GM12872 (cell line): ENCODE data around the gene TRAPPC11.

ENCODE experiments used
- TF ChIP-seq, protein P1 (sequence below): IDR thresholded peaks from 3 replicates; pipeline ENCODE4 v1.5.1; 2011; ENCODE audit warnings: low read depth, mild to moderate bottlenecking, low read length, moderate library complexity; ENCODE audit not compliant: insufficient read depth

The TRAPPC11 gene

DNA sequence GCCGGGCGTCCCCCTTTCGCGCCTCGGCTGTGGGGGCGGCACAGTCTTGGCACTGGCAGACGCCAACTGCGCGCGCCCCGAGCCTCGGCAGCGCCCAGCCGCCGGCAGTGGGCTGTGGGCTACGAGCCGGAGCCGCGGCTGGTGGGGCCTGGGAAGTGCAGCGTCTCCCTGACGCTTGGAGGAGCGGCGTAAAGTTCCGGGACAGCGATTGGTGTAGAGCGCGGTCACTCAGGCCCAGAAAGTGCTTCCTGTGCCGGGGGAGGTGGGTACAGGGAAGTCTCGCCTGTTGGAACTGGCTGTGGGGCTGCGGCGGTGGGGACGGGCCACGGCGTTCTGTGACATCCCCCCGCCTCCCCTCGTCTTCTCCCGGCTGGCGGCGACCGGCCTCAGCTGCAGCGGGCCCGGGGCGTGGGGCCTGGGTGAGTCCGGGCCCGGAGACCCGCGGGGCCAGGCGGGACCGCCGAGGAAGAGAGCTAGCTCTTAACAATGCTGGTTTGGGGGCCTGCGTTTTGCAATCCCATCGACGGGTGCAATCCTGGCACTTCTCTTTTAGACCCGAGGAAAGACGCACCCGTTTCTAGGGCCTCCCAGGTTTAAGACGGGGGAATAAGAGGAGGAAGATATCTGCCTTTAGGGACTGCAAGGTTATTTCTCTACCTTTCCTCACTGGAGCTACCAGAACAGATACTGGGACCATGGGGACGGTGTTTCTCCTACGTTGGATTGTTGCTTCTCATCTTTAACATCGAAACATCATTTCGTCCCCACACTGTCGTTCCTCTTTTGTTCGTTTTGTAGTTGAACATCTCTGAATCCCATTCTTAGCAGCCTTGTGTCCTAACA lies at the start of gene TRAPPC11, which contains the start of gene RWDD4:
TRAPPC11 (plus strand) TSS at position 265 of the 843 bp plus-strand sequence. CDS start 4,575 bp downstream, outside the sequence.
RWDD4 (minus strand) TSS at position 157 of the 843 bp plus-strand sequence. CDS start 233 bp downstream, outside the sequence.
- TF ChIP-seq, protein P1, sequence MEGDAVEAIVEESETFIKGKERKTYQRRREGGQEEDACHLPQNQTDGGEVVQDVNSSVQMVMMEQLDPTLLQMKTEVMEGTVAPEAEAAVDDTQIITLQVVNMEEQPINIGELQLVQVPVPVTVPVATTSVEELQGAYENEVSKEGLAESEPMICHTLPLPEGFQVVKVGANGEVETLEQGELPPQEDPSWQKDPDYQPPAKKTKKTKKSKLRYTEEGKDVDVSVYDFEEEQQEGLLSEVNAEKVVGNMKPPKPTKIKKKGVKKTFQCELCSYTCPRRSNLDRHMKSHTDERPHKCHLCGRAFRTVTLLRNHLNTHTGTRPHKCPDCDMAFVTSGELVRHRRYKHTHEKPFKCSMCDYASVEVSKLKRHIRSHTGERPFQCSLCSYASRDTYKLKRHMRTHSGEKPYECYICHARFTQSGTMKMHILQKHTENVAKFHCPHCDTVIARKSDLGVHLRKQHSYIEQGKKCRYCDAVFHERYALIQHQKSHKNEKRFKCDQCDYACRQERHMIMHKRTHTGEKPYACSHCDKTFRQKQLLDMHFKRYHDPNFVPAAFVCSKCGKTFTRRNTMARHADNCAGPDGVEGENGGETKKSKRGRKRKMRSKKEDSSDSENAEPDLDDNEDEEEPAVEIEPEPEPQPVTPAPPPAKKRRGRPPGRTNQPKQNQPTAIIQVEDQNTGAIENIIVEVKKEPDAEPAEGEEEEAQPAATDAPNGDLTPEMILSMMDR = peak; percentile 27; the same call in 1 of the 3 replicates

DNA sequence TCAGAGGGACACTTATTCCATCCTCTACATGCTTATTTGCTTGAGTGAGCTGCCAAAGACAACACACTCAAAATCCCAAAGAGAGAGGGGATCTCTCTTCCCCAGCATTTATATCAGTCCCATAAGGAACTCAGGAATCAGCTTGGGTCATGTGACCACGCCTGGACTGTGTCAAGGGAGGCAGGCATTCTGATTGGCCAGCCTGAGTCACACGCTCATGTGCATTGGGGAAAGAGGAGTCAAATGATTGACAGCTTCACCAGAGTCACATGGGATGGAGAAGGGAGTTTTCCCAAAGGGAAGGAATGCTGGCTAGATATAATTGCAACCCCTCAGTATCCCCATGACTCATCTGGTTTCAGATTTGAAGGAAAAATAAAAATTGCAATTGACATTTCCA lies 49.1 kb upstream of the TRAPPC11 start:
- TF ChIP-seq, protein P1 = no peak

DNA sequence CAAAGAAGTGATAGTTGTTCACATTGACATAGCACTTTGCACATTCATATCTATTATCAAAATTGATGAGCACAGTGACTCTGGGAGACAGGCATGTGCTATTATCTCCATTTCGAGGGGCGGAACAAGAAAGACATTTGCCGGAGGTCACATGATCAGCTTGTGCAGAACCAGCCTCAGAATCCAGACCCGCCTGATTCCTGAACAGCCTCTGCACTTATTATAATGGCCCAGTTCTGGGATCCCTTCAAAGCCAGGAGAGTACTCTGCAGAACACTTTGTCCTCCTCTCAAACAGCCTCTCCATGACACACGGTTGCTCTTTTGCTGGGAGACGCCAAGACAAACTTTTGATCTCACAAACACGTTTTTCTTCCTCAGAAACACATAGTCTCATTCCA lies 48.5 kb upstream of the TRAPPC11 start:
- TF ChIP-seq, protein P1 = no peak

DNA sequence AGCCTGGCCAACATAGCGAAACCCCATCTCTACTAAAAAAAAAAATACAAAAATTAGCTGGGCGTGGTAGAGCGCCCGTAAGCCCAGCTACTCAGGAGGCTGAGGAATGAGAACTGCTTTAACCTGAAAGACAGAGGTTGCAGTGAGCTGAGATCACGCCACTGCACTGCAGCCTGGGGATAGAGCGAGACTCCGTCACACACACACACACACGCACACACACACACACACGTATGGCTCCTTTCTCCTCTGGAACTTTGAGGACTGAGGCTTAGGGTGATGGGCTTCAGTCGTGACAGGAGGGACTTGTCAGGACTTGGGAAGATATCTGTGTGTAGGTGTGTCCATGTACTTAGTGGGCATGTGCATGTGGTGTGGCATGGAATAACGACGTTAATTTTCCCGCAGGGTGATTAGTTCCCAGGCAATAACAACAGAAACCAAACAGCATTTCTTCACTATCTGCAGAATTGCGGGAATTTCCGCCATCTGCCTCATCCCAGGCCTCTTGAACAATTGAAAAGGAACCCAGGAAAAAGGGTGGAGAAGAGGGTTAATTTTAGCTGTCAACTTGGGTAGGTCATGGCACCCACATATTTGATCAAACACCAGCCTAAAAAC lies 47.8 kb upstream of the TRAPPC11 start:
- TF ChIP-seq, protein P1 = no peak

DNA sequence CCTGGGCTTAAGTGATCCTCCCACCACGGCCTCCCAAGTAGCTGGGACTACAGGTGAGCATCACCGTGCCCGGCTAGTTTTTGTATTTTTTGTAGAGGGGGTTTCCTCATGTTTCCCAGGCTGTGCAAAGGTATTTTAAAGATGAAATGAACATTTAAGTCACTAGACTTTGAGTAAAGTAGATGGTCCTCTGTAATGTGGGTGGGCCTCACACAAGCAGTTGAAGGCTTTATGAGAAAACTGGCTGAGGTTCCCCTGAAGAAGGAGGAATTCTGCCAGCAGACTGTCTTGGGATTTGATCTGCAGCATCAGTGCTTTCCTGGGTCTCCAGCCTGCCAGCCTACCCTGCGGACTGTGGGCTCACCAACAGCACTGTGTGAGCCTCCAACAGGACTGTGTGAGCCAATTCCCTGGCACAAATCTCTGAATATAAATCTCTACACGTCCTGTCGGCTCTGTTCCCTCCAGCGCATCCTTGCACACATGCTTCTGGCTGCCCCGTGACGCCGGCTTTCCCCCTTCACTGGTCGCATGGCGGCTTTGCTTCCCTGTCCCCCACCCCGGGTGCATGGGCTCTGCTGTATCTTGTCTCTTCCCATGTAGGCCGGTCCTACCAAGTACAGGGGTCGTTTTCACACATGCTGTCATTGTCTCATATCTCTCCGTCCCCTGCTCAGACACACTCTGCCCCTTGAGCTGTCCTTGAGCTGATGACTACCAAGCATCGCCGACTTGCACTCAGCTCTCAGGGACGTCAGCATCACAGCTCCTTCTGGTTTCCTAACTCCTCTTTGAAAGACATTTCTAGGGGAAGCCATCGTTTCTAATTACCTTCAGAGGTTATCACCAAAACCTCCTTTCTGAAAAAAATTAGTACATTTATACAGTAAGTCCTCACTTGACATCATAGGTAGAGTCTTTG lies 46.5 kb upstream of the TRAPPC11 start:
- TF ChIP-seq, protein P1 = no peak

DNA sequence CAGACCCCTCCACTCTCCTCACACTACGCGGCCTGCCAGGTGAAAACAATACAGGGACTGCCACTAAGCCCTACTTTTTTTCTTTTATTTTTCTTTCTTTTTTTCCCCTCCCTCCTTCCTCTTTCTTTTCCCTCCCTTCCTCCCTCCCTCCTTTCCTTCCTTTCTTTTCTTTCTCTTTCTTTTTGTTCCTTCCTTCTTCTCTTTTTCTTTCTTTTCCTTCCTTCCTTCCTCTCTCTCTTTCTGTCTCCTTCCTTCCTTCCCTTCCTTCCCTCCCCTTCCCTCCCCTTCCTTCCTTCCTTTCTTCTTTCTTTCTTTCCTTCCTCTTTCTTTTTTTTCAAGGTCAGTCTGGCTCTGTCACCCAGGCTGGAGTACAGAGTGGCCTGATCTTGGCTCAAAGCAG lies 42.0 kb upstream of the TRAPPC11 start:
- TF ChIP-seq, protein P1 = no peak

DNA sequence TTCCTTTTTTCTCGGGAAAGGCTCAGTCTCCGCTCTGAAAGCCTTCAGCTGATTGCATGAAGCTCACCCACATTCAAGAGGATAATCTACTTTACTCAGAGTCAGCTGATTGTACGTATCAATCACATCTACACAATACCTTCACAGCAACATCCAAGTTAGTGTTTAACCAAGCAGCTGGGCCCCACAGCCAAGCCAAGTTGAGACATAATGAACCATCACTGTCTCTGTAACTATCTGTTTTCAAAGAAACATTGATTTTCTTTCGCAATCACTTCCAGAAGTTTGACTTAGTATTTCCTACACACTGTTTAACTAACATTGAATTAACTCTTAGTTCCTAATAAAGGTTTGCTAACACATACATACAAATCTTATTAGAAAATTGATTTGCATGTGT lies 40.4 kb upstream of the TRAPPC11 start:
- TF ChIP-seq, protein P1 = no peak
